A549 (cell line): Measurements from ENCODE around the gene LRRC3C.

Source experiments
- CEBPB ChIP-seq, 2 experiments: fragments of >200 bp in 1 of 2; sonication (Bioruptor Twin) in 1 of 2; formaldehyde crosslinking in 1 of 2; IDR thresholded peaks; 2 replicates each; pipeline ENCODE4 v1.6.1; 2012 to 2016
- CTCF ChIP-seq: fragments of >200 bp; sonication (Bioruptor Twin); formaldehyde crosslinking; IDR thresholded peaks from 3 replicates; pipeline ENCODE4 v1.5.1; 2016
- POLR2A ChIP-seq: IDR thresholded peaks from 2 replicates; pipeline ENCODE4 v1.6.1; 2012; ENCODE audit warnings: mild to moderate bottlenecking, low read length

- TF ChIP-seq POLR2A (no peak), CEBPB (IDR thresholded peaks at IDR 0.05) (no peak), CTCF (no peak)
Observed at GRCh38 chr17:39955726-39956225, 28.2 kb downstream of the LRRC3C start.
